HL-60 (cell line): ENCODE measurements around the gene DPYD.
A peak's percentile ranks its signal among the peaks of the same experiment; 100 is the strongest.

Experiments
- DNase-seq, 2 experiments: peaks; one replicate each; pipeline ENCODE4 v3.0.0-alpha.2; 2010 to 2020; ENCODE audit warnings: low read depth in 1 of 2, low spot score in 1 of 2
- H3K27ac ChIP-seq: fragments of 250-450 bp; sonication (Bioruptor Pico); replicated peaks from 2 replicates; pipeline ENCODE4 v1.5.1; 2020; ENCODE audit warnings: mild to moderate bottlenecking, moderate library complexity
- H3K27me3 ChIP-seq: fragments of 250-450 bp; sonication (Bioruptor Pico); 2 replicates; pipeline ENCODE4 v1.5.1; 2021; ENCODE audit warnings: mild to moderate bottlenecking, moderate library complexity; ENCODE audit not compliant: insufficient read depth, poor library complexity, severe bottlenecking
- H3K4me3 ChIP-seq: replicated peaks from 2 replicates; pipeline ENCODE4 v1.5.1; 2011; ENCODE audit warnings: mild to moderate bottlenecking, control low read depth, low read length; ENCODE audit not compliant: insufficient read depth
- CTCF ChIP-seq: IDR thresholded peaks from one replicate; pipeline ENCODE4 v1.5.1; 2011; ENCODE audit warnings: low read length, control low read depth, inconsistent platforms; ENCODE audit not compliant: insufficient read depth
- GABPA ChIP-seq: IDR thresholded peaks from 2 replicates; pipeline ENCODE4 v1.6.1; 2012; ENCODE audit warnings: low read depth
- POLR2AphosphoS5 ChIP-seq: IDR thresholded peaks from 2 replicates; pipeline ENCODE4 v1.6.1; 2012; ENCODE audit warnings: low read depth
- REST ChIP-seq: IDR thresholded peaks from 2 replicates; pipeline ENCODE4 v1.6.1; 2012; ENCODE audit warnings: low read depth; ENCODE audit not compliant: insufficient replicate concordance
- SPI1 ChIP-seq: IDR thresholded peaks from 2 replicates; pipeline ENCODE4 v1.6.1; 2012; ENCODE audit warnings: low read depth, mild to moderate bottlenecking, borderline replicate concordance

The DPYD gene

DNA sequence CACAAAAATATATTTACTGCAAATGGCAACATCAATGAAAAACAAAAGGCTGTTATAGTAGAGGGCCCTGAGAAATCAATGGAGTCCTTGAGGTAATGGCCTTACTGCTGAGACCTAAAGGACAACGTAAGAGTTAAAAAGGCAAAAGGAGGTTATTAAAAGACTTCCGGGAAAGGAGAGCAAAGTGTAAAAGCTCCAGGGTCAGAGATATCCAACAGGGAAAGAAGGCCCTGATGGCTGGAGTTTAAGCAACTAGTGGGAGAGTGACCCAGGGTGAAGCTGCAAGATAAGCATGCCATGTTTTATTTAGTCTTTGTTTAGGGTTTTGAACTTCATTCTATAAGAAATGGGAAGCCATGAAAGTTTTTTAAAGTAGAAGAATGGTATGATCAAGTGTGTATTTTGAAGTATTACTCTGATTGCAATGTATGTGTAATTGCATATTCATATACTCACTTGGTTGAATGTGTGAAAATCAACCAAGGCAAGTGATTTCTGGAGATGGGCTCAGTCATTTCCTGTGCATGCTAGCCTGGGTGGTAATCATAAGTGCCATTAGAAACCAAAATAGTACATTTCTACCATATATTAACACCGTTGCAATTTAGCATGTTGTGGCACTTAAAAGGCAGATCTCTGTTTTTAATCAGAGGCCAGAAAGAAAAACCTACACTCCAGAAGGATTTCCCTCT lies 5.3 kb upstream of the DPYD start:
- peaks cover 5% of the 10 kb centered on the region for H3K27me3 ChIP-seq
- TF ChIP-seq SPI1, result no peak
- no peak overlapping the region for H3K27ac ChIP-seq
- no peak for DNase-seq
- no peak overlapping the region for H3K4me3 ChIP-seq

GRCh38 chr1:97925151-97925550 lies 4.3 kb upstream of the DPYD start:
- TF ChIP-seq POLR2AphosphoS5 (no peak), SPI1 (no peak), REST (no peak), GABPA (no peak), CTCF (no peak)
- no peak overlapping the region for H3K27ac ChIP-seq
- DNase-seq, result no peak
- no peak overlapping the region for H3K4me3 ChIP-seq
- H3K27me3 ChIP-seq, result peaks cover 9% of the 10 kb centered on the region

- Histone ChIP-seq H3K27me3 (peaks cover 9% of the 10 kb centered on the region), H3K27ac (no peak overlapping the region), H3K4me3 (no peak overlapping the region)
- no peak for DNase-seq
- TF ChIP-seq REST, result no peak
- no peak for TF ChIP-seq CTCF
- no peak for TF ChIP-seq POLR2AphosphoS5
- no peak for TF ChIP-seq GABPA
- TF ChIP-seq SPI1, result no peak
These were observed 3.0 kb upstream of the DPYD start for GRCh38 chr1:97923811-97924210.

GRCh38 chr1:97920276-97920831 lies 480 bp downstream of the DPYD start:
- peak in 1 of 2 experiments; percentile 7 for DNase-seq
- Histone ChIP-seq H3K4me3 (peak overlapping the region; percentile 81), H3K27me3 (peaks cover 9% of the 10 kb centered on the region), H3K27ac (peak overlapping the region; percentile 41; the same call in 1 of the 2 replicates)
- TF ChIP-seq CTCF, result no peak
- no peak for TF ChIP-seq GABPA
